Thyroid gland (tissue), 4 donors: ENCODE data around the gene TOM1L2. TPM values are rescaled to one million over a fixed set of nuclear protein-coding genes. Genes with fewer than 3 reads are reported as not detected.
A peak's percentile ranks its signal among the peaks of the same experiment; 100 is the strongest.

Experiments used
- DNase-seq, 2 donors: peaks; one replicate each; pipeline ENCODE4 v3.0.0-alpha.2; 2019
- H3K27ac ChIP-seq, 3 donors: fragments of 200-600 bp; sonication (generic); 1 replicate in 2 of 3; 2 replicates in 1 of 3; pipeline ENCODE4 v1.5.1; 2016 to 2019; ENCODE audit warnings: mild to moderate bottlenecking in 1 of 3, moderate library complexity in 1 of 3
- H3K27me3 ChIP-seq: fragments of 200-600 bp; sonication (generic); one replicate; pipeline ENCODE4 v1.5.1; 2019
- H3K36me3 ChIP-seq, 2 donors: fragments of 200-600 bp; sonication (generic); one replicate each; pipeline ENCODE4 v1.5.1; 2016 to 2019
- H3K4me1 ChIP-seq, 2 donors: fragments of 200-600 bp; sonication (generic); one replicate each; pipeline ENCODE4 v1.5.1; 2017 to 2019
- H3K4me3 ChIP-seq, 3 donors: fragments of 200-600 bp; sonication (generic); replicated peaks in 1 of 3; 1 replicate in 2 of 3; 2 replicates in 1 of 3; pipeline ENCODE4 v1.5.1; 2016; ENCODE audit warnings: mild to moderate bottlenecking in 1 of 3
- H3K9me3 ChIP-seq: fragments of 200-600 bp; sonication (generic); one replicate; pipeline ENCODE4 v1.5.1; 2017
- CTCF ChIP-seq, 6 experiments: fragments of 200-600 bp in 3 of 6; fragments of 450-650 bp in 3 of 6; sonication (generic) in 3 of 6; IDR thresholded peaks; one replicate each; pipeline ENCODE4 v1.5.1; 2016 to 2019; ENCODE audit warnings: antibody characterized with exemption in 6 of 6, mild to moderate bottlenecking in 2 of 6, inconsistent platforms in 1 of 6, moderate library complexity in 1 of 6
- POLR2A ChIP-seq, 2 donors: fragments of 450-650 bp; IDR thresholded peaks; one replicate each; pipeline ENCODE4 v1.6.1; 2017; ENCODE audit warnings: antibody characterized with exemption in 2 of 2, mild to moderate bottlenecking in 2 of 2, moderate library complexity in 1 of 2
- WGBS, 2 donors: methylation state at CpG; one replicate each; pipeline ENCODE4 v1.1.5; 2017; 5-methylcytosine and 5-hydroxymethylcytosine counted together
- intact Hi-C: fragments of 100-400 bp; cut with DNase I; formaldehyde crosslinking; loops from one replicate; pipeline ENCODE4 v1.15.1; 2023
- total RNA-seq, 4 donors: library from RNA; depleted of rRNA; stranded (reverse); fragments of >200 nt; gene quantifications; one replicate each; pipeline ENCODE4 v1.2.3, GENCODE V29; 2016

The TOM1L2 gene
- total RNA-seq, 4 donors from 2014 or later: 138 to 881 (median 257) TPM

GRCh38 chr17:17921192-17922069 lies 50.8 kb downstream of the TOM1L2 start:
- DNase-seq: no peak
- 44 to 52% methylated on average over 10 of the region's 10 CpGs for WGBS, 2 donors
- Histone ChIP-seq H3K9me3 (no peaks in the 10 kb centered on the region), H3K4me1 (peaks cover 59 to 77% of the 10 kb centered on the region in 2 donors), H3K27ac (peak overlapping the region; percentile 74 to 82 (median 75)), H3K36me3 (no peaks in the 10 kb centered on the region), H3K4me3 (no peak overlapping the region), H3K27me3 (no peaks in the 10 kb centered on the region)
- intact Hi-C loops: loop anchor here (10.0 kb wide), 1 partner anchor 217 kb away; no protein-coding TSS in a partner anchor
- TF ChIP-seq POLR2A (IDR thresholded peaks at IDR 0.05): no peak
- TF ChIP-seq CTCF (IDR thresholded peaks at IDR 0.05): no peak

GRCh38 chr17:17919169-17920107 lies 52.8 kb downstream of the TOM1L2 start:
- Histone ChIP-seq H3K9me3 (no peaks in the 10 kb centered on the region), H3K4me3 (no peak overlapping the region), H3K36me3 (no peaks in the 10 kb centered on the region), H3K27ac (peak overlapping the region; percentile 19 to 54 (median 20)), H3K4me1 (peaks cover 48 to 63% of the 10 kb centered on the region in 2 donors), H3K27me3 (no peaks in the 10 kb centered on the region)
- TF ChIP-seq CTCF (IDR thresholded peaks at IDR 0.05) (peak; percentile 47 to 91 (median 84)), POLR2A (IDR thresholded peaks at IDR 0.05) (no peak)
- DNase-seq: peak; percentile 84 to 87
- intact Hi-C loops: loop anchor here (10.0 kb wide), 2 partner anchors 105 to 215 kb away; no protein-coding TSS in a partner anchor
- 46 to 51% methylated on average over 5 of the region's 5 CpGs for WGBS, 2 donors

GRCh38 chr17:17917394-17917793 lies 54.8 kb downstream of the TOM1L2 start:
- no peaks in the 10 kb centered on the region for H3K27me3 ChIP-seq
- intact Hi-C loops: loop anchor here (10.0 kb wide), 1 partner anchor 103 kb away; no protein-coding TSS in a partner anchor
- H3K27ac ChIP-seq: no peak overlapping the region
- no peak for DNase-seq
- no peaks in the 10 kb centered on the region for H3K36me3 ChIP-seq
- no peak overlapping the region for H3K4me3 ChIP-seq
- TF ChIP-seq POLR2A (IDR thresholded peaks at IDR 0.05): no peak
- TF ChIP-seq CTCF (IDR thresholded peaks at IDR 0.05): no peak
- H3K9me3 ChIP-seq: no peaks in the 10 kb centered on the region
- peaks cover 38 to 53% of the 10 kb centered on the region in 2 donors for H3K4me1 ChIP-seq

- Histone ChIP-seq H3K27ac (no peak overlapping the region), H3K4me3 (no peak overlapping the region), H3K36me3 (no peaks in the 10 kb centered on the region), H3K4me1 (peaks cover 33 to 45% of the 10 kb centered on the region in 2 donors), H3K27me3 (no peaks in the 10 kb centered on the region), H3K9me3 (no peaks in the 10 kb centered on the region)
- DNase-seq: no peak
- intact Hi-C loops: loop anchor here (10.0 kb wide), 1 partner anchor 100 kb away; no protein-coding TSS in a partner anchor
- TF ChIP-seq POLR2A (IDR thresholded peaks at IDR 0.05) (no peak), CTCF (IDR thresholded peaks at IDR 0.05) (no peak)
Observed at GRCh38 chr17:17915183-17915582, 57.0 kb downstream of the TOM1L2 start.
